ENCODE results near the gene ADARB2.

DNA sequence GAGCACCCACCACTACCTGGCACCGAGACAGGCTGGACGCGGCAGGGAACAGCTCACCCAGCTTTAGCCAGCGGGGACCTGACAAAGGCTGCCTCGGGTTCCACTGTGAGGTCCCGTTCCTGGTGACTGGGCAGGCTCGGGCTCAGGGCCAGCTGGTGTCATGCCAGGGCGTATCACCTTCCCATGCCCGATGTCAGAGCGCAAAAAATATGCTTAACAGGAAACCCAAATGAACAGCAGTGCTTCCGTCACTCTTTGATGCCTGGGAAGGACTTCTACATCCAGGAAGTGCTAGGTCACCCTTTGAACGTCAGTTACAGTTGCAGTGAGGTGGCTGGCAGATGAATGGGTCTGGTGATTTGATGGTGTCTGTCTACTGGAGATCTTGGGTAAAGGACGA is 106.0 kb downstream of the ADARB2 start:
- TF ChIP-seq POLR2AphosphoS5 (IDR thresholded peaks at IDR 0.05) = no peak
- no peak for TF ChIP-seq POLR2A (IDR thresholded peaks at IDR 0.05)
- no peak for TF ChIP-seq CTCF (IDR thresholded peaks at IDR 0.05)
